NT2/D1 (cell line): Measurements from ENCODE around the gene FILIP1L.

ENCODE experiments used
- DNase-seq: peaks from one replicate; pipeline ENCODE4 v3.0.0-alpha.2; 2011; ENCODE audit warnings: low read depth, low spot score
- H3K27me3 ChIP-seq: 2 replicates; pipeline ENCODE4 v1.6.0; 2011; ENCODE audit warnings: mild to moderate bottlenecking; ENCODE audit not compliant: insufficient read length, insufficient read depth
- H3K36me3 ChIP-seq: 2 replicates; pipeline ENCODE4 v1.6.1; 2011; ENCODE audit warnings: mild to moderate bottlenecking, low read length, mixed read lengths; ENCODE audit not compliant: insufficient read depth, insufficient read length
- H3K4me1 ChIP-seq: 2 replicates; pipeline ENCODE4 v1.5.1; 2011; ENCODE audit not compliant: insufficient read depth, insufficient read length
- H3K4me3 ChIP-seq: 2 replicates; pipeline ENCODE4 v1.5.1; 2011; ENCODE audit warnings: low read depth; ENCODE audit not compliant: insufficient read length
- H3K9ac ChIP-seq: 2 replicates; pipeline ENCODE4 v1.6.0; 2011; ENCODE audit warnings: low read depth; ENCODE audit not compliant: insufficient read length
- H3K9me3 ChIP-seq: 2 replicates; pipeline ENCODE4 v1.5.1; 2011; ENCODE audit warnings: mild to moderate bottlenecking, low read length; ENCODE audit not compliant: insufficient read depth
- SUZ12 ChIP-seq: IDR thresholded peaks from 2 replicates; pipeline ENCODE4 v1.6.1; 2011; ENCODE audit not compliant: insufficient read length, insufficient read depth; ENCODE audit errors: extremely low read depth
- YY1 ChIP-seq: IDR thresholded peaks from 2 replicates; pipeline ENCODE4 v1.6.1; 2011; ENCODE audit not compliant: insufficient read length, insufficient read depth
- ZNF274 ChIP-seq: IDR thresholded peaks from 2 replicates; pipeline ENCODE4 v1.6.1; 2011; ENCODE audit warnings: mild to moderate bottlenecking, low read depth, low read length

The FILIP1L gene

GRCh38 chr3:99945328-99945995 is 168.8 kb downstream of the FILIP1L start:
- no peak overlapping the region for H3K9ac ChIP-seq
- no peaks in the 10 kb centered on the region for H3K4me1 ChIP-seq
- no peaks in the 10 kb centered on the region for H3K36me3 ChIP-seq
- no peak for DNase-seq
- no peaks in the 10 kb centered on the region for H3K27me3 ChIP-seq
- H3K4me3 ChIP-seq = no peak overlapping the region
- no peak for TF ChIP-seq ZNF274
- no peak for TF ChIP-seq SUZ12
- no peak for TF ChIP-seq YY1
- H3K9me3 ChIP-seq = no peaks in the 10 kb centered on the region

DNA sequence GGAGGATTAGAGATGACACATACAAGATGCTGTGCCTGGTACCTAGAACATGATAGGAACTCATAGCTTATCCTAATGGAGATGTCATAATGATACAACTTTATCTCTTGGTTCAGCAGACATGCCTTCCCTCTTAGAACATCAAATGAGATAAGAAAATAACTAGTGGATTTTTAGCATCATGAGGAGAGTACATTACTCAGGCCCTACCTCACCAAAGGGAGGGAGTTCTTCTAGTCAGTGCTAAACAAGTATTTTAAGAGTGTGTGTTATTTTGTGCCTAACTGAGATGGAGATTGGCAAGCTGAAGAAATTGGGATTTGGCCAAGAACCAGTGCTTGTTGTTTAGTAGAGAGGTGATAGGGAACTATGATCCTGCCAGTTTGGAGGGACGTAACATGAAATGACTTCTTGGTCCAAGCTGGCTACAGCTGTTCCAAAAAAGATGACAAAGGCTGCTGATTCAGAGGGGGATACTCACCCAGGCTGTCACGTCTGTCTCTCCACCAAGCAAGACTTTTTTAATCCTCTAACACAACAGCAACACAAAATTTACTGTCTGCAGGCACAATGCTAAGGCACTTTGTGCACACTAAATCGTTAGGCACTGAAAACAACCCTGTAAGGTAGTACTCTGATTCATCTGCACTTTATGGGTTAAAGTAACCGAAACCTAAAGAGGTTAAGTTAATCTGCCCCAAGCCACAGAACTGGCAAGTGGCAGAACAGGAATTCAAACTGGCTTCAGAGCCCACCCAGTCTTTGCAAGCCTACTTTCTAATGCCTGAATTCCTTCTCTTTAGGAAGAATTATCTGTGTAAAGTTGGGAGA is 170.2 kb downstream of the FILIP1L start:
- TF ChIP-seq YY1 (no peak), ZNF274 (no peak), SUZ12 (no peak)
- no peak overlapping the region for H3K9ac ChIP-seq

DNA sequence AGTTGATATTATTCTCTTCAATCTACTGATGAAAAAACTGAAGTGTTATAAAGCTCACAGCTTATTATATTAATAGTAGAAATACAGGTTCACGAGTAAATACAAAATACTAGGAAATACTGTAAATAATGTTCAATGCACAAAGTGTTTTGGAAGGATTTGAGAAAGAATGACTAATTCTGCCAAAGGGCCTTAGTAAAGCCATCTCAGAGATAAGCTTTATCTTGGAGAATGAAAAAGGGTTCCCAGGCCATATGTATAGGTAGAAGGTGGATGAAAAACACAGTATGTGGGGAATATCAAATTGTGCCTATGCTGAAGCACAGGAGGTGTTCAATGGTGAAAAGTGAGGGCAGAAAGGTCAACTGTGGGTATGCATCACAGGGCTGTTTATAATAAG is 173.1 kb downstream of the FILIP1L start:
- no peaks in the 10 kb centered on the region for H3K27me3 ChIP-seq
- no peaks in the 10 kb centered on the region for H3K4me1 ChIP-seq
- TF ChIP-seq SUZ12 = no peak
- no peak for TF ChIP-seq YY1
- TF ChIP-seq ZNF274 = no peak

More for the DNA sequence above, 170.2 kb downstream of the FILIP1L start:
- H3K4me3 ChIP-seq = no peak overlapping the region
- H3K27me3 ChIP-seq = no peaks in the 10 kb centered on the region
- DNase-seq = no peak
- no peaks in the 10 kb centered on the region for H3K36me3 ChIP-seq
- no peaks in the 10 kb centered on the region for H3K9me3 ChIP-seq
- no peaks in the 10 kb centered on the region for H3K4me1 ChIP-seq

GRCh38 chr3:99940350-99940749 is 174.0 kb downstream of the FILIP1L start:
- H3K4me1 ChIP-seq = no peaks in the 10 kb centered on the region
- DNase-seq = no peak

More for the DNA sequence above, 173.1 kb downstream of the FILIP1L start:
- Histone ChIP-seq H3K36me3 (no peaks in the 10 kb centered on the region), H3K9ac (no peak overlapping the region), H3K9me3 (no peaks in the 10 kb centered on the region), H3K4me3 (no peak overlapping the region)
- DNase-seq = no peak

GRCh38 chr3:99939876-99940275 is 174.4 kb downstream of the FILIP1L start:
- H3K9me3 ChIP-seq = no peaks in the 10 kb centered on the region
- DNase-seq = no peak
- H3K4me3 ChIP-seq = no peak overlapping the region
- H3K9ac ChIP-seq = no peak overlapping the region
- no peaks in the 10 kb centered on the region for H3K36me3 ChIP-seq
- TF ChIP-seq SUZ12 (no peak), ZNF274 (no peak), YY1 (no peak)
- H3K27me3 ChIP-seq = no peaks in the 10 kb centered on the region
- no peaks in the 10 kb centered on the region for H3K4me1 ChIP-seq

More at GRCh38 chr3:99940350-99940749, 174.0 kb downstream of the FILIP1L start:
- no peaks in the 10 kb centered on the region for H3K27me3 ChIP-seq
- TF ChIP-seq SUZ12 (no peak), YY1 (no peak), ZNF274 (no peak)
- no peaks in the 10 kb centered on the region for H3K9me3 ChIP-seq
- no peak overlapping the region for H3K9ac ChIP-seq
- H3K36me3 ChIP-seq = no peaks in the 10 kb centered on the region
- no peak overlapping the region for H3K4me3 ChIP-seq

DNA sequence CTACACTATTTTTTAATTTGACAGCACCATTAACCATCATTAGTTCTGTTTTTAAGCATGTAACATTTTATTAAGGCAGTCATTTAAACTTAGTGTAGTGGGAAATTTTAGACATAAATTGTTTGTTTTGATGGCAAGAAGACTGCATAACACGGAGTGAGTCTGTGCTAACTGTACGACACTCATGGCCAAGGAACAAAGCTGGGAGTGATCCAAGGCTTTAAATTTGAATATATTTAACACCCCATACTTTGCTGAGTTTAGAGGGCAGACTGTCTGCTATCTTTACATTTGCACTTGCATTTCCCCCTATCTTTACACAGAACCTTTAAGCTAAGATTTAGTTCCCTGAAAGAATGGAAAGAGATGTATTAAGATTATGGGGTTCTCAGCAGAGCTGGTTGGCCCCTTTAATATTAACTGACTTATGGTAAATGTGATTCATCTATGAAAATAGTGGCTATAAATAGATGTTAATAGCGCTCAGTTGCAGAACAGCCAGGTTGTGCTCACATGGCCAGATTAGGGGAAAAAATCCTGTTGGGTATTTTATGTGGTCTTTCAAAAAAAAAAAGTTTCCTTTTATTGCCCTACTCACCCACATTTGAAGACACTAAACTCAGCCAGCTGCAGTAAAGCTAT is 175.9 kb downstream of the FILIP1L start:
- TF ChIP-seq SUZ12 = no peak
- no peak for TF ChIP-seq YY1
- no peak for TF ChIP-seq ZNF274
- no peak for DNase-seq
- H3K9ac ChIP-seq = no peak overlapping the region
- H3K4me1 ChIP-seq = no peaks in the 10 kb centered on the region
- no peaks in the 10 kb centered on the region for H3K9me3 ChIP-seq
- H3K36me3 ChIP-seq = no peaks in the 10 kb centered on the region
- H3K27me3 ChIP-seq = no peaks in the 10 kb centered on the region
- H3K4me3 ChIP-seq = no peak overlapping the region
